Measurements from ENCODE around the gene HEXIM2. TPM values are rescaled to one million over a fixed set of nuclear protein-coding genes. Genes with fewer than 3 reads are reported as not detected.

The HEXIM2 gene
- total and polyA plus RNA-seq, 10 donors: 4.0 to 10.4 (median 7.9) TPM

DNA sequence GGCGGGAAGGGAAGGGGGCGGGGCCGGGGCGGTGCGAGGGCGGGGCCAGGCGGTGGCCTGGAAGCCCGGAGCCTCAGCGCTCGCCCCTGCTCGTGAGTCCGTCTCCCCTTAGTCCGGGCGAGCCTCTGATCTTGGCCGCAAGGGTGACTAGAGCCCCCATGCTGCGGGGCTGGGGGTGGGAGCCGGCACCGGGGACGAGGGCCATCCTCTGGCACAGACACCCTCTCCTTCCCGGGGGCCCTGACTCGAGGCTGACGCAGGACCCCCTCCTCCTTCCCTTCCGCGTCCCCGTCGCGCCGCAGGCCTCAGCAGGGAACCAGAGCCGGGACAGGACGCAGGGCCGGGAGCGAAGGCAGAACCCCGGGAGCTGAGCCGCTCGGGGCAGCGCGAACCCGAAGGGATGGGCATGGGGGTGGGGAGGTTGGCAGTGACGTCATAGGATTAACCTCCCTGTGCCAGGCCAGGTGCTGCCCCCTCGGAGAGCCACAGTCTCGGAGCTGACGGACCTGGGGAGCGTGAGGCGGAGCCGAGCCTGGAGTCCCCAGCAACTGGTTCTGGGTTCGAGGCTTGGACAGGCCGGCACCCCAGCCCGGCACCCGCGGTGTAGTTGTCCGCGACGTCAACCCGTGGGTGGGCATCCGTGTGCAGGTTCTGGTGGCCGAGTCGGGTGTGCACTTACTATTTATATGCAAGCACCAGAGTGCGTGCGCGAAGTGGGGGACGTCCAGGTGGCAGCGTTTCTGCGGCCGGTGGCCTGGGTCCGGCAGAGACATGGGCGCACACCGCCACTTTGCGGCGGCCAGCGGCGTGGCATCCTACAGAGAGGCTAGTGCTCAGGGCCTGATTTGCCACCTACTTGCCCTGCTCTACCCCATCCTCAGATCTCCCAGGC lies 28.9 kb upstream of the HEXIM2 start:
- peak; percentile 96 for DNase-seq
- H3K36me3 ChIP-seq: peaks cover 0 to 9% (median 0%) of the 10 kb centered on the region in 6 donors
- intact Hi-C loops (cut with DNase I; ENCODE audit: low total_unique reads): no loop called here
- peak overlapping the region; percentile 65 to 92 (median 80) for H3K4me3 ChIP-seq
- 0 to 2% (median 1%) methylated on average over 29 to 71 of the region's 71 CpGs for WGBS, 5 donors
- TF ChIP-seq POLR2AphosphoS5 (IDR thresholded peaks at IDR 0.05): peak; percentile 83 to 87 (median 85)
- TF ChIP-seq, protein P1, sequence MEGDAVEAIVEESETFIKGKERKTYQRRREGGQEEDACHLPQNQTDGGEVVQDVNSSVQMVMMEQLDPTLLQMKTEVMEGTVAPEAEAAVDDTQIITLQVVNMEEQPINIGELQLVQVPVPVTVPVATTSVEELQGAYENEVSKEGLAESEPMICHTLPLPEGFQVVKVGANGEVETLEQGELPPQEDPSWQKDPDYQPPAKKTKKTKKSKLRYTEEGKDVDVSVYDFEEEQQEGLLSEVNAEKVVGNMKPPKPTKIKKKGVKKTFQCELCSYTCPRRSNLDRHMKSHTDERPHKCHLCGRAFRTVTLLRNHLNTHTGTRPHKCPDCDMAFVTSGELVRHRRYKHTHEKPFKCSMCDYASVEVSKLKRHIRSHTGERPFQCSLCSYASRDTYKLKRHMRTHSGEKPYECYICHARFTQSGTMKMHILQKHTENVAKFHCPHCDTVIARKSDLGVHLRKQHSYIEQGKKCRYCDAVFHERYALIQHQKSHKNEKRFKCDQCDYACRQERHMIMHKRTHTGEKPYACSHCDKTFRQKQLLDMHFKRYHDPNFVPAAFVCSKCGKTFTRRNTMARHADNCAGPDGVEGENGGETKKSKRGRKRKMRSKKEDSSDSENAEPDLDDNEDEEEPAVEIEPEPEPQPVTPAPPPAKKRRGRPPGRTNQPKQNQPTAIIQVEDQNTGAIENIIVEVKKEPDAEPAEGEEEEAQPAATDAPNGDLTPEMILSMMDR (IDR thresholded peaks at IDR 0.05 in 8 of 11, conservative IDR thresholded peaks at IDR 0.05 in 3 of 11): peak; percentile 69 to 92 (median 84)
- peak in 1 of 3 donors; percentile 29 for TF ChIP-seq POLR2A (IDR thresholded peaks at IDR 0.05)
- H3K27ac ChIP-seq: peak overlapping the region; percentile 79 to 98 (median 94)
- no peaks in the 10 kb centered on the region for H3K9me3 ChIP-seq
- H3K27me3 ChIP-seq (replicated peaks in 1 of 7): no peaks in the 10 kb centered on the region
- peaks cover 14 to 79% (median 43%) of the 10 kb centered on the region in 6 donors for H3K4me1 ChIP-seq

DNA sequence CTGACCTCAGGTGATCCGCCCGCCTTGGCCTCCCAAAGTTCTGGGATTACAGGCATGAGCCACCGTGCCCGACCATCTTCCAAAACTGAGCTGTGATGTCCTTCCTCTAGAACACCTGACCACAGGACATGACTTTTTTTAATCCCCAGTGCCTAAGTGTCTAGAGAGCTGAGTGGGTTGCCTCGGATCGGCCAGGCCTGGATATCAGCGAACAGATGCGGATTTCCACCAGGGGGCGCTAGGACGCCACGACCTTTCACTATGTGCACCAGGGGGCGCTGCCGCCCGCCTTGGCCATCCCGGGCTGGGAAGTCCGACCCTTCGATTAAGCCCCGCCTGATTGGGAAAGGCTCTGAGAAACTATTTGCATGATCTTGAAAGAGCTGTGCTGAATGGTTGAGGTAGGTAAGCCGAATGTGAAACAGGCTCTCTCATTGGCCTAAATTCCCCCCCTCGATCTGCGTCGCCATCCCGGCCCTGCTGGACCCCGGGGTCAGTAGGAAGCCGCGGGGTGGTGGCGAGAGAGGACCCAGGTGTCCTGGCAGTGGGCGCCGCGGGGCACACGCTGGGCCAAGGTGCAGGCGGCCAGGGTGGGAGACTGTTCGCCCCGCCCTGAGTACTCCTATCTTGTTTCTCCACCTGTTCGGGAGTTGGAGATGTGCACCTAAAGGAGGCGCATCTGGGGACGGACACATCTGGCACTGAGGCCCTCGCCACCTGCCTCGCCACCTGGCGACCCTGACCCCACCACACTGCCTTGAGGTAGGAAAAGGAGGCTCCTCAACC lies 26.3 kb upstream of the HEXIM2 start, which contains the start of gene ACBD4:
Gene ACBD4, plus strand, starts transcription at position 496 of the 786 bp plus-strand sequence. CDS start 458 bp downstream, outside the sequence.
- WGBS, 5 donors: 5 to 7% (median 6%) methylated on average over 27 to 40 of the region's 40 CpGs
- H3K36me3 ChIP-seq: peaks cover 0 to 31% (median 0%) of the 10 kb centered on the region in 6 donors
- H3K4me3 ChIP-seq: peak within 1 kb of the TSS; percentile 66 to 89 (median 71)
- H3K27ac ChIP-seq: peak within 1 kb of the TSS; percentile 66 to 90 (median 86)
- H3K27me3 ChIP-seq (replicated peaks in 1 of 7): no peaks in the 10 kb centered on the region
- intact Hi-C loops (cut with DNase I; ENCODE audit: low total_unique reads): loop anchor here (2.0 kb wide), 1 partner anchor 61 kb away; no protein-coding TSS in a partner anchor
- TF ChIP-seq POLR2A (IDR thresholded peaks at IDR 0.05) (peak in 1 of 3 donors; percentile 36), POLR2AphosphoS5 (IDR thresholded peaks at IDR 0.05) (peak; percentile 90 to 92 (median 92))
- TF ChIP-seq, protein P1 (IDR thresholded peaks at IDR 0.05 in 8 of 11, conservative IDR thresholded peaks at IDR 0.05 in 3 of 11): peak; percentile 99 to 100 (median 100)
- H3K4me1 ChIP-seq: peaks cover 14 to 55% (median 33%) of the 10 kb centered on the region in 6 donors
- peak; percentile 99 for DNase-seq
- no peaks in the 10 kb centered on the region for H3K9me3 ChIP-seq

DNA sequence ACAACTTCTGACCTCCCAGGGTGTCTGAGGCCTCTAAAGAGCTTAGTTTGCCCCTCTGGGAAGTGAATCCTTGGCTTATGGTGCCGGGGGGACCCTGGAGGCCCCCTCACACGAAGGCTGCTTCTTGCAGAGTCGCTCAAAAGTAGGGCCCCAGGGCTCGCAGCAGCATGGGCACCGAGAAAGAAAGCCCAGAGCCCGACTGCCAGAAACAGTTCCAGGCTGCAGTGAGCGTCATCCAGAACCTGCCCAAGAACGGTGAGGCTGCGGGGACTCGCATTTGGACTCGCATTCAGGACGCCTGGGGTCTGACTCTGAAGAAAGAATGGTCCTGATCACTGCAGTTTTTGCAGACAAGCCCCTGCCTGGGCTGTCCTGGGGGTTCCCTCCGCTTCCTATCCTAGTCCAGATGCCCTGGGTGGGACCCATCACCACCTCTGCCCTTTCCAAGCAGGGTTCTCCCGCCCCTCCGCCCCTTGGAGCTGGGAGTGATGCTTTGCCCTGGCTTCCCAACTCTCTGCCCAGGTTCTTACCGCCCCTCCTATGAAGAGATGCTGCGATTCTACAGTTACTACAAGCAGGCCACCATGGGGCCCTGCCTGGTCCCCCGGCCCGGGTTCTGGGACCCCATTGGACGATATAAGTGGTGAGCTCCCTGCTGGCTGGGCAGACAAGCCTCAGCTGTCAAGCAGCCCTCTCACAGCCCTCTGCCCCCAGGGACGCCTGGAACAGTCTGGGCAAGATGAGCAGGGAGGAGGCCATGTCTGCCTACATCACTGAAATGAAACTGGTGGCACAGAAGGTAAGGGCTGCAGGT lies 25.5 kb upstream of the HEXIM2 start:
- Histone ChIP-seq H3K27ac (peak overlapping the region; percentile 66 to 90 (median 86)), H3K36me3 (peaks cover 0 to 31% (median 0%) of the 10 kb centered on the region in 6 donors), H3K9me3 (no peaks in the 10 kb centered on the region), H3K27me3 (replicated peaks in 1 of 7) (no peaks in the 10 kb centered on the region), H3K4me1 (peaks cover 14 to 47% (median 32%) of the 10 kb centered on the region in 6 donors), H3K4me3 (peak overlapping the region; percentile 66 to 89 (median 71))
- WGBS, 5 donors: 54 to 73% (median 61%) methylated on average over 19 to 21 of the region's 21 CpGs
- TF ChIP-seq POLR2A (IDR thresholded peaks at IDR 0.05) (no peak), POLR2AphosphoS5 (IDR thresholded peaks at IDR 0.05) (no peak)
- TF ChIP-seq, protein P1 (IDR thresholded peaks at IDR 0.05 in 8 of 11, conservative IDR thresholded peaks at IDR 0.05 in 3 of 11): no peak
- intact Hi-C loops (cut with DNase I; ENCODE audit: low total_unique reads): loop anchor here (2.0 kb wide), 1 partner anchor 61 kb away; no protein-coding TSS in a partner anchor
- peak; percentile 76 for DNase-seq
